Stimulated activated CD8-positive, alpha-beta memory T cell treated with anti-CD3 and anti-CD28 coated beads, Interleukin-15, amount 100 ng/mL, for 24 hours (primary cell): ENCODE results near the gene NME2.
"Not testable (repeated sequence)": the region's sequence is repeated elsewhere in the genome, so short reads cannot be mapped to it uniquely, and the experiment has no call there.

Experiments
- DNase-seq: peaks from one replicate; pipeline ENCODE4 v3.0.0-alpha.2; 2020; ENCODE audit warnings: low read depth

The NME2 gene

DNA sequence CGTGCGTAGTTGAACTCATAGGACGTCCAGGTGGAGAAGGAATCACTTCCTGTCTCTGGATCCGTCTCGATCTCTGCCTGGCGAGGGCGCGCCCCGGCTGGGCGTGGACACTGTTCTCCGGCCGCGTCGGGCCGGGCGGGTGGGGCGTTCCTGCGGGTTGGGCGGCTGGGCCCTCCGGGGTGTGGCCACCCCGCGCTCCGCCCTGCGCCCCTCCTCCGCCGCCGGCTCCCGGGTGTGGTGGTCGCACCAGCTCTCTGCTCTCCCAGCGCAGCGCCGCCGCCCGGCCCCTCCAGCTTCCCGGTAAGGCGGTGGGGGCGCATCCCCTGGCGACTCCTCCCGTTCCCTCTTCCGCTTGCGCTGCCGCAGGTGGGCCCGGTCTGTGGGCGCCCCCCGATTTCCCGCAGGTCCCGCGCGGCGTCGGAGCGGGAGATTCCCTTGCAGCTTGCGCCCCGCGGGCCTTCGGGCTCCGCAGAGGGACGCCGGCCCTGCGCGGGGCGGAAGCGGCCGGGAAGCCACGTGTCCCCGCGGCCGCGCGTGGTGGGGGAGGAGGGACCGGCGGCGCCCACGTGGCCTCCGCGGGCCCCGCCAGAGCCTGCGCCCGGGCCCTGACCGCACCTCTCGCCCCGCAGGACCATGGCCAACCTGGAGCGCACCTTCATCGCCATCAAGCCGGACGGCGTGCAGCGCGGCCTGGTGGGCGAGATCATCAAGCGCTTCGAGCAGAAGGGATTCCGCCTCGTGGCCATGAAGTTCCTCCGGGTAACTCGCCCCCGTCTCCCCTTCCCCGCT is at the start of gene NME2:
Gene NME2 (plus strand): TSS at position 214 of the 789 bp plus-strand sequence. CDS start 420 bp downstream, at position 634.
- peak; percentile 59 for DNase-seq

DNA sequence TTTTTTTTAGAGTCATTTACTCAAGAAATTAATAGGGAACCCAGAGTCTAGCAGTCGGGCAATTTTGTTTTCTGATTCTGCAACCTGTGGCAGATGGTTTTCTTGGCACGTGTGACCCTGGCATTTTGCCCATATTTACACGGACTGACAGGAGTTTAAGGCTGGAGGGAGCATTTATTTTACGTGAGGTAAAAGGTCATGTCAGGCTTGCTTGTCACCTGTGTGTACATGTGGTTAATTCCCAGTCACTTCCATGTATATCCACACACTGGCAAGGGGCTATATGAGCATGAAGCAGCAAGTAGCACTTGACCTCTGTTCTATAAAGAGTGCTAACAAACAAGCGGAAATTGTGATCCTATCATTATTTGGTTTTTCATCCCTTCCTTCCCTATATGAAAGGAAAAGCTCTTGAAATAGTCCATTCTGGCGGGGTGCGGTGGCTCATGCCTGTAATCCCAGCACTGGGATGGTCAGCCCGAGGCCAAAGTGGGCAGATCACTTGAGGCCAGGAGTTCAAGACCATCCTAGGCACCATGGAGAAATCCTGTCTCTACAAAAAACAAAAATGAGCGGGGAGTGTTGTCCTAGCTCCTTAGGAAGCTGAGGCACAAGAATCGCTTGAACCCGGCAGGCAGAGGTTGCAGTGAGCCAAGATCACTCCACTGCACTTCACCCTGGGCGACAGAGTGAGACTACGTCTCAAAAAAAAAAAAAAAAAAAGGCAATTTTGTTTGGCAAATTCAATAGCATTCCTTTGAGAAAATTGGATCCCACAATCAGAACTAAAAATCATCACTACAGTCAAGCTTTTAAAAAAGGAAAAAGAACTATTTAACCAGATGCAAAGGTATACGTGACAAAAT is 47.6 kb upstream of the NME2 start:
- DNase-seq, result no peak

DNA sequence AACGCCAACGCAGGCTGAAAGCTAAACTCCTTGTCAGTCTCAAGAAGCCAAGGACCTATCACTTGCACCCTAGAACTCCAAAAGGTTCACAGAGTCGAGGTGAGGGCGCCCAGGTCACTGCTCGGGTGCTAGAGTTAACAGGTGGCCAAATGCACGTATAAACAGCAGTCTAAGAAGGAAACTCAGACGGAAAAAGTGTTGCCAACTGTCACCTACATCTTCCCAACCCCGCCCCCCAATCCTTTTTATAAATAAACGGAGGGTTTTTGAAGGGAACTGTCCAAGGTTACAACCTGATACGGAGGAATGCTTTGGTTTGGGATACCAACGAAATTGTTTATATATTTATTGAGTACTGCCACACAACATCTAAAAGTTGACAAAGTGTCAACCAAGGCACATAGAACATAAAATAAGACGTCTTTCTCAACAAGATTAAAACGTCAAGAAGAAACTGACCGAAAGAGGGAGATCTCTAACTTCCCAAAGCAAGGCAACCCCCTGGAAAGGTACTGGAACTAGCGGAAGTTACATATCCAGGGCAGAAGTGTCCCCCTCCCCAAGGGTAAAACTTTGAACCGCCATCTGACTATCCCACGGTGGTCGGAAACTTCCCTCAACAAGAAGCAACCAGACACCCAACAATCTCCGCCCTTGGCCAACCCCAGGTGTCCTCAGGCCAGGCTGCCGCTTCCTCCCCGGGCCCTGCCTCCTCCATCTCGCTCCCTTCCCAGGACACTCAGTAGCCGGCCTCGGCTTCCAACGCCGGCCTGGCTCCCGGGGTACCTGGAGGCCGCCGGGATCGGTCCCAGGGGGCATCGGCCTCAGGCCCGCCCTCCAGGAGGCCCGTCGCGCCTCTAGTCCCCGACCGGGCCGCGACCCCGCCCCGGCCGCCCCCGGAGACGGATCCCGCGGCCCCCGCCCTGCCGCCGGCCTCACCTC is 46.5 kb upstream of the NME2 start:
- DNase-seq, result peak; percentile 6

DNA sequence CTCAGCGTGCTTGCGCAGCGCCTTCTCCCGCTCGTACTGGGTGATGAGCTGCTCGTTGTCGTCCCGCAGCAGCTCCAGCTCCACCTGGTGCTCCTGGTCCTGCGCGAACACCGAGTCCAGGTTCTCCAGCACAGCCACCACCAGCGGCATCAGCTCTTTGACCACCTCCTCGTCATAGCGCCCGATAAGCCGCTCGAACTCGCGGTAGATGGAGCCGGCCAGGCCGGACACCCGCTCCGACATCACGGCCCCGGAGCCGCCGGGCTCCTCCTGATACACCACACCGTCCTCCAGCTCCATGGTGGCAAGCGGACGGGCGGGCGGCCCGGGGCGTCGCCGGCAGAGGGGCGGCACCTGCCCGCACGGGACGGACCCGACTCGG is 45.9 kb upstream of the NME2 start:
- DNase-seq, result no peak

DNA sequence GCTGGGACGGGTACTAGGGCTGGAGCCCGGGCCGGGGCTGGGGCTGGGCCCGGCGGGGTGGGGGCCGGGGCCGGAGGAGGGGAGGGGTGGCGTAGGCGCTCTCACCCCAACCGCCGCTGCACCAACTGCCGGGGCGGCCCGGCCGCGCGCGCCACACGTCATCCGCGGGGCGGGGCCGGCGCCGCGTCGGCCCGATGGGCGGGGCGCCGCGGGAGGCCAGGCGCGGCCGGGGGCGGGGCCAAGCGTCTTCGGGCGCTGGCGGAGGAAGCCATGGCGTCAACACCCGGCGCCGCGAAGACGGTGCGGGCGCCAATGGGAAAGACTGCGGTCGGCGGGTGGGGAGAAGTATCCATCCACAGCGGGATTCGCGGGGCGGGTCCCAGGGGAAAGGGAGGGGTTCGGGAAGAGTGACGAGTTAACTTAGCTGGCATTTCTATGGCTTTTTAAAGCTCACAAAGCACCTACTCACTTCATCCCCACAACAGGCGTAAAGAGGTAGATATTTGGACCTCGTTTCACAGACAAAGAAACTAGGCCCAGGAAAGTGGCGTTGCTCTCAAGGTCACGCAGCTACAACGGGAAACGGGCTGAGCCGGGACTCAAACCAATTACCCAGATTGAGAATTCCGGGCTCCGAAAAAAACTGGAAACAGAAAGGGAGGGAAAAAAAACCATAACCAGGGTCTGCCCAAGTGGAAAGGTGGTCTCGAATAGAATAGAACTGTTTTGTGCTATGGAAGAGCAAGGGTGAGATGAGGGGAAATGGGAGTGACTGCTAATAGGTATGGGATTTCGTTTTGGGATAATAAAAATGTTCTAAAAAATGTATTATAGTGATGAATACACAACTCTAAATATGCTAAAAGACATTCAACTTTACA is 45.2 kb upstream of the NME2 start, which contains the start of gene SPAG9:
Gene SPAG9 (minus strand): TSS at position 130 of the 881 bp plus-strand sequence. CDS start 212 bp downstream, outside the sequence.
- peak; percentile 89 for DNase-seq

DNA sequence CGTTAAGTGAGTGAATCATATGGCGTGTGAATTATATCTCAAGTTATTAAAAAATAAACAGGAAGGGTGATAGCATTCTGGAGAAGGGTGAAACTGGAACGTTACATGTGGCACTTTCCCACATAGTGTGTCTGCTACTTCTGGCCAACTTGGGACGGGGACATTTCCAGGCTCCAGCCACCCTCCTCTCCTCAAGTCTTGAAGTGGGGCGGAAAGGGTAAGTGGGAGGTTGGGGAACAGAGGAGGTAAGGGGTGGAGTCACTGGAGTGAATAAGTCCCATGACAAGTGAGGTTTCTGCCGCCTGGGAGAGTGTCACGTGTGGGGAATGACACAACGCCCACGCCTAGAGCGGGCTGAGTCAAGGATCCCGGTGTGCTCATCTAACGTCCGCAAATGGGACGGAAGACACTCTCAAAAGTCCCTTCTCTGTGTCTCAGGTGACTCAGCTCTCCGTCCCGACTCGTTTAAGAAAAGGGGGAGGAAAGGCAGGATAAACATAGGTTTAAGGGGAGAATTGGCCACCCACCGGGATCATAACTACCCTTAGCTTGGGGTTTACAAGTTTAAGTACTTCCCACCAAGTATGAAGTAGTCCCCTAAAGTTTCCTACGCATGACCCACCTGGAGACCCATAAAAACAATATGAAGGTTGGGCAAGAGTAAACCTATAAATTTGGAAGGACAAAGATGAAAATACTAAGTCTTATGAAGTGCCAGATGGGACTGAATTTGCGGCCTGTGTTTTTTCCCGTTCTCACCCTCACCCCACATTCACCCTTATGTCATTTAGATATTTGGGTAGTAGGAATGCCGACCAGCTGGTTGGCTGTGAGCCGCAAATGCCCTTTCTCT is 44.4 kb upstream of the NME2 start:
- peak; percentile 69 for DNase-seq

DNA sequence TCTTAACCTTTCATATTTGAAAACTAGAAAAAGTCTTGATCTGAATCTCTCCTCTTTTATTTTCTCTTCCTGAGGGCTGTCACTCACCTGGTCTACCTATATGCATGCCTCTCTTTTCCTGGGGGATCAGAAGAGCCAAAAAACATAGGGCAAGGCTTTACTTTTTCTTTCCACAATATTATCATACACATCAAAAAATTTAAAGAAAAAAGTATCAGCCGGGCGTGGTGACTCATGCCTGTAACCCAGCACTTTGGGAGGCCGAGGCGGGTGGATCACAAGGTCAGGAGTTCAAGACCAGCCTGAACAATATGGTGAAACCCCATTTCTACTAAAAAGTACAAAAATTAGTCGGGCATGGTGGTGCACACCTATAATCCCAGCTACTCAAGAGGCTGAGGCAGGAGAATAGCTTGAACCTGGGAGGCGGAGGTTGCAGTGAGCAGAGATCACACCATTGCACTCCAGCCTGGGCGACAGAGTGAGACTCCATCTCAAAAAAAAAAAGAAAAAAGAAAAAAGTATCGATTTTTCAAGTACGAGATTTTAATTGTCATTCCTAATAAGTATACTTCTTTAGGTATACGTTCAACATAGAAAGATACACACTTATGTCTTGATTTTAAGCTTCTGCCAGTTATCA is 43.6 kb upstream of the NME2 start:
- not testable (repeated sequence) for DNase-seq

DNA sequence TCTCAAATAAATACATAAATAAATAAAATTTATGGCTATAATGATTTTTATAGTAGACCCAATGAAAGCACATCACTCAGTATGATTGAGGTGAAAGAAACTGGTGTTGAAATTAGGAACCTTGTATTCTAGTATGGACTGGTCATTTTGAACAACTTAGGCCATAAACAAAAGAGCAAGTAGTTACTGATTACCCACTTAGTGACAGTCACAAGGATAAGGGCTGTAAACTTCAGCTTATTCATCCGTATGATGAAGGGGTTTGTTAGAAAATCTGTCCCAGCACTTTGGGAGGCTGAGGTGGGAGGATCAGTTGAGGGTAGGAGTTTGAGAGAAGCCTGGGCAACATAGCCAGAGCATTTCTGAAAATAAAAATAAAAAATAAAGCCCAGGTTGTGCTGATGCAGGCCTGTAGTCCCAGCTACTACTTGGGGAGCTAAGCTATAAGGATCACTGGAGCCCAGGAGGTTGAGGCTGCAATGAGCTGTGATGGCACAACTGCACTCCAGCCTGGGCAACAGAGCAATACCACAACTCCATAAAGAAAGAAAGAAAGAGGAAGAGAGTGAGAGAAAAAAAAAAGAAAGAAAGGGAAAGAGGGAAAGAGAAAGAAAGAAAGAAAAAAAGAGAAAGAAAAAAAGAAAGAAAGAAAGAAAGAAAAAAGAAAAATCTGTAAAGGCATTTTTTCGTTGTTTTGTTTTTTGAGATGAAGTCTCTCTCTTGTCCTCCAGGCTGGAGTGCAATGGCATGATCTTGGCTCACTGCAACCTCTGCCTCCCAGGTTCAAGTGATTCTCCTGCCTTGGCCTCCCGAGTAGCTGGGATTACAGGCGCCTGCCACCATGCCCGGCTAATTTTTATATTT is 41.3 kb upstream of the NME2 start:
- no peak for DNase-seq

DNA sequence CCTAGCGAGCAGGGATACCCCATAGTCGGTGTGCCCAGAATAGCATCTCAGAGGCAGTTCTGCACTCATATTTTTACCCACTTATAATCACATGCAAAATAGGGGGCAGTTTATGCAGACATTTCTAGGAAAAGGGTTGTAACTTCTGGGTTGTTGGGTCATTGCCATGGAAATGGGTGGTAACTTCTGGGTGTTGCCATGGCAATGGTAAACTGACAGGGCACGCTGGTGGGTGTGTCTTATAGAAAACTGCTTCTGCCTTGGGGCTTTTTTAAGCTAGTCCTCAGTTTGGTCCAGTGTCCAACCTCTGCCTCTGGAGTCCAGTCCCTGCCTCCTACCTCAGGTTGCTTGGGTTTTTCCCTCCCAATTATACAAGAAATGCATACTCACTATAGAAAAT is 38.1 kb upstream of the NME2 start:
- no peak for DNase-seq

DNA sequence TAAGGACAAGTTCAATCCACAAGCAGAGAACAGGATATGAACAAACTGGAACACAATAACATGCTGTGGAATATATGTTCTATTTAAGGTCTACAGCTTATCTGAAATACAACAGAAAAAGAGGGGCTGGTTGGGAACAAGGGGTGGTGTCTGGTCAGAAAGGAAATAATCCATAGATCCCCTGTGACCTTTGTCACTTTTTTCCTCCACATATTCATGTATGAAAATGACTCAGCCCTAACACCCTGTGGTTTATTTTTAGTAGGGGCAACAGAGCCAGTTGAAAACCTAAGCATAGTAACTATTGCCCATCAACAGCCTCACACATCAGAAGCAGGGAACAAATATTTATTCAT is 33.3 kb upstream of the NME2 start:
- DNase-seq, result no peak

DNA sequence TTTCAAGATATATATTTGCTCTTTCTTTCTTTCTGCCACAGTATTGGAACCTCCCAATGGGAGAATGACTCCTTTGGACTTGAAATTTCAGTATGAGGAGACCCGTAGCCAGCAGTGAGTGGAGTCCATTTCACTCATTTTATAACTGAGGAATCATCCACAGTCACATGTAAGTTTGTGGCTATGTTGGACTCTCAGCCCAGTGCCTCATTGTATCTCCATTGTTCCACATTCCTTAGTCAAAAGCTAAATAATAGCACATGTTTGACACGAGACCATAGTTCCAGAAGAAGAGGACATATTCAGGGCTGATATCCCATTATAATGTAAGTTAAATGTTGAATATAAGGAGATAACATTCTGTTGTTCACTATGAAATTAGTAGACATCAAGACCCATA is 32.8 kb upstream of the NME2 start:
- no peak for DNase-seq

DNA sequence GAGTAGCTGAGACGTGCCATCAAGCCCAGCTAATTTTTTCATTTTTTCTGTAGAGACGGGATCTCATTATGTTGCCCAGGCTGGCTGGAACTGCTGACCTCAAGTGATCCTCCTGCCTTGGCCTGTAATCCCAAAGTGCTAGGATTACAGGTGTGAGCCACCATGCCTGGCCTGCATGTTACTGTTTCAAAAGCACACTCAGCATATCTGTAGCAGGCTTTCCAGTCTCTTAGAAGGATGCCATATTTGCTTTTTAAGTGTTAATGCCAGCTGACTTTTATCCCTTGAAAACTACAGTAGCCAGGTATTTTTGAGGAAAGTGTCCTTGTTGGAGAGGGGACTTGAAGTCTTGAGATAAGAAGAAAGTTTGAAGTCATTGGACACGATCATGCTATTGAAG is 30.3 kb upstream of the NME2 start:
- DNase-seq, result no peak

DNA sequence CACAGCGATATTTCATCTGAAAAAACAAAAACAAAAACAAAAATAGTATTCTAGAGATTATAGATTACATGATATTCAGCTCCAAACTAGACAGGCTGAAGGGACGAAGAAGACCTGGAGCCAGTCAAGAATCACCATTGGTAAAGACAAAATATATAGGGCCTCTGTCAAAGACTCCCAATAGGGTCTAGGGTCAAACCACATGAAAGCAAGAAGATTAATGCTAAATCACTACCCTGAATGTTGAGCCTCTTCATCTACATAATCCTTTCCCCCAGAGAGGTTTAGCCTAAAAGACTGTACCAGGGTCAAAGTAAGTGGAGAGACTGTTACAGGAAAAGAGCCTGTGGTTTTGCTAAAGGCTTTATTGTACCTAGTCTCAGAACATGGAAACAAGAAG is 23.6 kb upstream of the NME2 start:
- no peak for DNase-seq

DNA sequence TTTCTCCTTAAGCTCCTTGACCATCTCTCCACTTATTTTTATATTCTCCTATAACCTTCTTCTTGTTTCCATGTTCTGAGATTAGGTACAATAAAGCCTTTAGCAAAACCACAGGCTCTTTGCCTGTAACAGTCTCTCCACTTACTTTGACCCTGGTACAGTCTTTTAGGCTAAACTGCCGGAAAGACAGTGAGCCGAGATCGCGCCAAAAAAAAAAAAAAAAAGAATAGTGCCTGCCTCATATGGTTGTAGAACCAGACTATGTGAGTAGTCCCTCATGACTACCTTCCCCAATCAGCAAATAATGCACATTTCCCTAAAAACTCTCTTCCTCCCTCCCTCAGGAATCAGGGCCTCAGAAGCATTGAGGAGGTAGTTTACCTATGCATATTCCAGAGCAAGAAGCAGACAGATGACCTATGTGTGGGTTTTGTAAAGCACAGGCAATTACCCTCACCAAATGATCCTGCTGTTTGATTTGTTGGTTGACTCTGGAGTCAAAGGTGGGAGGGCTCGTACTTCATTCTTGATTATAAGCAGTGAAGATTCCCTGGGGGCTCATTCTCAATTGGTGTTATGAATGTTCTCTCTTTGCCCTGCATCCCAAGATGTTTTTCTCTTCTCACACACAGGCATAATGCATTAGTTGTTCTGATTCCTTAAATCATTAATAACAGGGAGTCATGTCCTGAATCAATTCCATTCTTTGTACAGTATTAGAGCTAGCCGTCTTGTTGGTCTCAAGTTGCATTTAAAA is 21.8 kb upstream of the NME2 start:
- DNase-seq, result no peak

DNA sequence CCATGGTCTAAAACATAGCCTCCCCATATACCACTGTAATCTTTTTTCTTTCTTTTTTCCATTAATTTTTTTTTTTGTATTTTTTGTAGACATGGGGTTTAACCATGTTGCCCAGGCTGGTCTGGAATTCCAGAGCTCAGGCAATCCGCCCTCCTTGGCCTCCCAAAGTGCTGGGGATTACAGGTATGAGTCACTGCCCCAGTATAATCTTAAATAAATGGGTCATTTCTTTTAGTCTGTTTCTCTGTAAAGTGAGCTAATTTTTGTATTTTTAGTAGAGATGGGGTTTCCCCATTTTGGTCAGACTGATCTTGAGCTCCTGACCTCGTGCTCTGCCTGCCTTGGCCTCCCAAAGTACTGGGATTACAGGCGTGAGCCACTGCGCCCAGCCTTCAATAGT is 18.6 kb upstream of the NME2 start:
- no peak for DNase-seq

DNA sequence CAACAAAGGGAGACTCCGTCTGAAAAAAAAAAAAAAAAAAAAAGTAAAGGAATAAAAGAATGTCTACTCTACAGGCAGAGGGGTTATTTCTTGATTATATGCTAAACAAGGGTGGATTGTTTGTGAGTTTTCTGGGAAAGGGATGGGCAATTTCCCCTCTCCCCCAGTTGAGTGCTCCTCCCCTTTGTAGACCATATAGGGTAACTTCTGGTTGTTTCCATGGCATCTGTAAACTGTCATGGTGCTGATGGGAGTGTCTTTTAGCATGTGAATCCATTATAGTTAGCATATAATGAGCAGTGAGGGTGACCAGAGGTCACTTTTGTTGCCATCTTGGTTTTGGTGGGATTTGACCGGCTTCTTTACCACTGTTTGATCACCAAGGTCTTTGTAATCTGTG is 17.0 kb upstream of the NME2 start:
- no peak for DNase-seq

DNA sequence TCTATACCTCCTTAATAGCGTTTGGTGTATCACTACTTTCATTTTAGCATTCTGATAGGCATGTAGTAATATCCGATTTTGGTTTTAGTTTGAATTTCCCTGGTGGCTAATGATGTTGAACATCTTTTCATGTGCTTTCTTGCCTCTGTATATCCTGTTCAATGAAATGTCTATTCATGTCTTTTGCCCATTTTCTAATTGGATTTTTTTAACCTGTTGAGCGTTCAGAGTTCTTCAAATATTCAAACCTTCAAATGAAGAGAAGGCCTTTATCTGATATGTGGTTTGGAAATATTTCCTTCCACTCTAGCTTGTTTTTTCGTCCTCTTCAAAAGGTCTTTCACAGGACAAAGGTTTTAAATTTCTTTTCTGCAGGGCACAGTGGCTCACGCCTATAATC is 15.3 kb upstream of the NME2 start:
- no peak for DNase-seq

DNA sequence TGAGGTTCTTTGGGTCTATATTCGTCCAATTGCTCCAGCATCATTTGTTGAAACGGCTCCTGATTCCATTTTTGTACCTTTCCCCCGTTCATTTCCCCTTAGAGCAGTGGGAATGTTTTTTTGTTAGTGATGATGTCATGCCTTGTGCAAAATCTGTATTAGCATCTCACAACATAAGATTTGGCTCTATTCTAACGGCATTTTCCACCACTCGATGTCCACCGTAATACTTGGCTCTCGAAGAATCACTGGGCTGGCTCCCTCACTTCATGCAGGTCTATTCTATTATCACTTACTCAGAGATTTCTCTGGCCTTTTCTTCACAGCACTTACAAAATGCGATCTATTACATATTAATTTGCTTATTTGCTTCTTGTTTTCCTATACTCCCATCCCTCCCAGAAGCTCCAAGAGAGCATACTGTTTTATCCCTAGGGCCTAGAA is 13.4 kb upstream of the NME2 start:
- DNase-seq, result no peak
